ENCODE results near the gene PDCD1. TPM values are rescaled to one million over a fixed set of nuclear protein-coding genes. Genes with fewer than 3 reads are reported as not detected.

Gene PDCD1
- total and polyA plus RNA-seq, 2 of the 13 experiments (the other 11 are each of a cell fraction or from before 2014, with no cell fraction given), result 0.04 TPM; not detected in 1

DNA sequence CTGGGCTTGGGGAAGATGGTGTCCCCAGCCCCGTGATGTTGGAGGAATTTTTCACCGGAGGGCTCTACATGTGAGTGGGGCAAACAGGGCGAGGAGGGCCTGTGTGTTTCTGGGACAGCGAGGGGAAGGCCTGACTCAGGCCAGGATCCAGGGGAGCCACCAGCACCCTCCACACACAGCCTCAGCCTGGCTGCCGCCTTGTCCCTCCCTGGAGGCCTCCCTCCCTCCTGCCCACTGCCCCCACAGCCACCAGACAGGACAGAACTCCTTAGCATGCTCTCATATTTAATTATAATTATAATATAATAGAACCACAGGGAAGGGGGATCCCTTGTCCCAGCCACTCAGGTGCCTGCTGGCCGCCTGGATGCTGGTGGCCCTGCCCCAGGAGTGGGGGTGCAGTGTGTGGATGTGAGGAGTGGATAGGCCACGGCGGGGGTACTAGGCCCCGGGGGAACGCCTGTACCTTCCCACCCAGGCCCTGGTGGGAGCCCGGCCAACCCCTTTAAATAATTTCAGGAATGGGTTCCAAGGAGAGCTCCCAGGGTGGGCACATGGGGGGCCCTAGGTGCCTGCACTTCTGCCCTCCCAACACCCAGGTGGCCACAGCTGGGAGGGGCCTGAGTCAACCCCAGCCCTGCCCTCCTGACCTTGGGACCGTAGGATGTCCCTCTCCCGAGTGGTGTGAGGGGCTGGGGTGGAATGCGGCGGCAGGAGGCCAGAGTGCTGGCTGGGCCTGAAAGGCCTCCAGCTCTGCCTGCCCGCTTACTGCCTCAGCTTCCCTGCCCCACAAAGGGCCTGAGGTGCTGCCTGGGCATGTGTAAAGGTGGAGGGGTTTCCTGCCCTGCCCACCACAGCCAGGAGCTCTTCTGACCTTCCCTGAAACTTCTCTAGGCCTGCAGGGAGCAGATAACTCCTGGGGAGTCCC lies 8.8 kb downstream of the PDCD1 start (continued):
- TF ChIP-seq, protein P1, sequence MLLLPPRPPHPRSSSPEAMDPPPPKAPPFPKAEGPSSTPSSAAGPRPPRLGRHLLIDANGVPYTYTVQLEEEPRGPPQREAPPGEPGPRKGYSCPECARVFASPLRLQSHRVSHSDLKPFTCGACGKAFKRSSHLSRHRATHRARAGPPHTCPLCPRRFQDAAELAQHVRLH (CRISPR knock-in tag; IDR thresholded peaks at IDR 0.05; ENCODE audit: borderline replicate concordance, low read depth), result no peak
- TF ChIP-seq ZNF800 (CRISPR knock-in tag; IDR thresholded peaks at IDR 0.05) (0 out of 2 replicates have a peak, but pooled peaks have one; percentile 39), JUN (CRISPR knock-in tag; IDR thresholded peaks at IDR 0.05) (no peak), ZC3H4 (CRISPR knock-in tag; IDR thresholded peaks at IDR 0.05; ENCODE audit: borderline replicate concordance) (no peak), CEBPB (IDR thresholded peaks at IDR 0.05; ENCODE audit: borderline replicate concordance, low read depth, low read length) (no peak), ZNF207 (IDR thresholded peaks at IDR 0.05; ENCODE audit: borderline replicate concordance) (no peak), ZNF674 (CRISPR knock-in tag; IDR thresholded peaks at IDR 0.05; ENCODE audit: low read depth) (no peak), NFKB2 (CRISPR knock-in tag; IDR thresholded peaks at IDR 0.05; ENCODE audit: borderline replicate concordance) (peak; percentile 43; the same call in 1 of the 2 replicates), HOXA7 (CRISPR knock-in tag; IDR thresholded peaks at IDR 0.05) (no peak), RXRB (CRISPR knock-in tag; IDR thresholded peaks at IDR 0.05; ENCODE audit: borderline replicate concordance) (no peak), MLXIP (CRISPR knock-in tag; IDR thresholded peaks at IDR 0.05; ENCODE audit: borderline replicate concordance) (no peak), FOXP1 (IDR thresholded peaks at IDR 0.05) (no peak), FOXP1 (CRISPR knock-in tag; IDR thresholded peaks at IDR 0.05) (no peak), HBP1 (CRISPR knock-in tag; IDR thresholded peaks at IDR 0.05; ENCODE audit: low read depth) (no peak), GFI1 (CRISPR knock-in tag; IDR thresholded peaks at IDR 0.05; ENCODE audit: borderline replicate concordance) (no peak), ZNF577 (CRISPR knock-in tag; IDR thresholded peaks at IDR 0.05; ENCODE audit: borderline replicate concordance, low read depth) (no peak), ARNT (IDR thresholded peaks at IDR 0.05) (no peak), ZNF367 (CRISPR knock-in tag; IDR thresholded peaks at IDR 0.05; ENCODE audit: borderline replicate concordance) (no peak)
- TF ChIP-seq, protein P2, sequence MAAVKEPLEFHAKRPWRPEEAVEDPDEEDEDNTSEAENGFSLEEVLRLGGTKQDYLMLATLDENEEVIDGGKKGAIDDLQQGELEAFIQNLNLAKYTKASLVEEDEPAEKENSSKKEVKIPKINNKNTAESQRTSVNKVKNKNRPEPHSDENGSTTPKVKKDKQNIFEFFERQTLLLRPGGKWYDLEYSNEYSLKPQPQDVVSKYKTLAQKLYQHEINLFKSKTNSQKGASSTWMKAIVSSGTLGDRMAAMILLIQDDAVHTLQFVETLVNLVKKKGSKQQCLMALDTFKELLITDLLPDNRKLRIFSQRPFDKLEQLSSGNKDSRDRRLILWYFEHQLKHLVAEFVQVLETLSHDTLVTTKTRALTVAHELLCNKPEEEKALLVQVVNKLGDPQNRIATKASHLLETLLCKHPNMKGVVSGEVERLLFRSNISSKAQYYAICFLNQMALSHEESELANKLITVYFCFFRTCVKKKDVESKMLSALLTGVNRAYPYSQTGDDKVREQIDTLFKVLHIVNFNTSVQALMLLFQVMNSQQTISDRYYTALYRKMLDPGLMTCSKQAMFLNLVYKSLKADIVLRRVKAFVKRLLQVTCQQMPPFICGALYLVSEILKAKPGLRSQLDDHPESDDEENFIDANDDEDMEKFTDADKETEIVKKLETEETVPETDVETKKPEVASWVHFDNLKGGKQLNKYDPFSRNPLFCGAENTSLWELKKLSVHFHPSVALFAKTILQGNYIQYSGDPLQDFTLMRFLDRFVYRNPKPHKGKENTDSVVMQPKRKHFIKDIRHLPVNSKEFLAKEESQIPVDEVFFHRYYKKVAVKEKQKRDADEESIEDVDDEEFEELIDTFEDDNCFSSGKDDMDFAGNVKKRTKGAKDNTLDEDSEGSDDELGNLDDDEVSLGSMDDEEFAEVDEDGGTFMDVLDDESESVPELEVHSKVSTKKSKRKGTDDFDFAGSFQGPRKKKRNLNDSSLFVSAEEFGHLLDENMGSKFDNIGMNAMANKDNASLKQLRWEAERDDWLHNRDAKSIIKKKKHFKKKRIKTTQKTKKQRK (IDR thresholded peaks at IDR 0.05; ENCODE audit: low read length), result no peak
